ENCODE measurements around the gene ISLR. TPM values are rescaled to one million over a fixed set of nuclear protein-coding genes. Genes with fewer than 3 reads are reported as not detected.

The ISLR gene
- total and polyA plus RNA-seq, 9 of the 15 experiments (the other 6 are each of a cell fraction or from before 2014, with no cell fraction given): not detected

DNA sequence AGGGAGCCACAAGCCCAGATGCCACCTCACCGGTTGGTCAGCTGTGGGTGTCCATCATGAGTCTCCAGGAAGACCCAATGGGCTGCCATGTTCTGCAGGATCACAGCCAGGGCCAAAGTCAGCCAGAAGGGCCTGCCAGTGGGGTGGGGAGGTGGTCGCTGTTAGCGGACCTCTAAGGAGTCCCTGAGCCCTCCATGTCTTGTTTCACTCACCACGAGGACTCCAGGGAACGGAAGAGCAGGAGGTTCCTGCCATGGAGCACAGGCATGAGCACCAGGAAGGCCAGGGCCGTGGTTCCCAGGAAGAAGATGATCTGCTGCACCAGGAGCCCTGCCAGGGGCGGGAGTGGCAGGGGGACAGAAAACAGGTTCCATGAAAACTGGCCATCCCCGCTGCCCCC is 8.6 kb downstream of the ISLR start:
- no peak for ATAC-seq
- 0% methylated on average over 7 of the region's 8 CpGs for WGBS (ENCODE audit: insufficient coverage, low coverage, missing lambda C conversion rate)
- H2AFZ ChIP-seq (ENCODE audit: low read depth, low read length): no peak overlapping the region
- ChIA-PET CTCF (ENCODE audit: low intra/inter-chr PET ratio) (no interaction called here), POLR2A (no interaction called here)
- no peak overlapping the region for H3K27ac ChIP-seq (ENCODE audit: extremely low read depth, low read depth, low read length)
- peaks cover 2 to 38% of the 10 kb centered on the region in 2 experiments; a peak in 3 of 5 replicates for H3K27me3 ChIP-seq (ENCODE audit: control insufficient read depth in 2 of 2, insufficient read depth in 2 of 2, low read length in 2 of 2)
- intact Hi-C loops (cut with micrococcal nuclease) (no loop called here), in situ Hi-C loops (cut with MboI) (no loop called here)
- no peak for FAIRE-seq
- no peaks in the 10 kb centered on the region for H3K9me3 ChIP-seq (replicated peaks; ENCODE audit: control insufficient read depth, insufficient read depth, low read depth, low read length)
- H3K4me2 ChIP-seq (ENCODE audit: insufficient read depth, low read length): no peak overlapping the region
- H3K9ac ChIP-seq (ENCODE audit: insufficient read depth in 1 of 2, low read depth in 2 of 2, low read length in 2 of 2): no peak overlapping the region
- H3K9me1 ChIP-seq (ENCODE audit: control insufficient read depth, insufficient read depth, low read length): no peaks in the 10 kb centered on the region
- no peaks in the 10 kb centered on the region for H3K79me2 ChIP-seq (ENCODE audit: control insufficient read depth, insufficient read depth, low read length)
- no TSS peak for BruUV-seq (replicated peaks)
- H3K4me3 ChIP-seq: no peak overlapping the region
- peaks cover 0 to 8% of the 10 kb centered on the region in 2 experiments; a peak in 1 of 5 replicates for H3K4me1 ChIP-seq (replicated peaks in 1 of 2; ENCODE audit: control insufficient read depth in 2 of 2, insufficient read depth in 2 of 2, low read length in 2 of 2)
- TF ChIP-seq, protein P1, sequence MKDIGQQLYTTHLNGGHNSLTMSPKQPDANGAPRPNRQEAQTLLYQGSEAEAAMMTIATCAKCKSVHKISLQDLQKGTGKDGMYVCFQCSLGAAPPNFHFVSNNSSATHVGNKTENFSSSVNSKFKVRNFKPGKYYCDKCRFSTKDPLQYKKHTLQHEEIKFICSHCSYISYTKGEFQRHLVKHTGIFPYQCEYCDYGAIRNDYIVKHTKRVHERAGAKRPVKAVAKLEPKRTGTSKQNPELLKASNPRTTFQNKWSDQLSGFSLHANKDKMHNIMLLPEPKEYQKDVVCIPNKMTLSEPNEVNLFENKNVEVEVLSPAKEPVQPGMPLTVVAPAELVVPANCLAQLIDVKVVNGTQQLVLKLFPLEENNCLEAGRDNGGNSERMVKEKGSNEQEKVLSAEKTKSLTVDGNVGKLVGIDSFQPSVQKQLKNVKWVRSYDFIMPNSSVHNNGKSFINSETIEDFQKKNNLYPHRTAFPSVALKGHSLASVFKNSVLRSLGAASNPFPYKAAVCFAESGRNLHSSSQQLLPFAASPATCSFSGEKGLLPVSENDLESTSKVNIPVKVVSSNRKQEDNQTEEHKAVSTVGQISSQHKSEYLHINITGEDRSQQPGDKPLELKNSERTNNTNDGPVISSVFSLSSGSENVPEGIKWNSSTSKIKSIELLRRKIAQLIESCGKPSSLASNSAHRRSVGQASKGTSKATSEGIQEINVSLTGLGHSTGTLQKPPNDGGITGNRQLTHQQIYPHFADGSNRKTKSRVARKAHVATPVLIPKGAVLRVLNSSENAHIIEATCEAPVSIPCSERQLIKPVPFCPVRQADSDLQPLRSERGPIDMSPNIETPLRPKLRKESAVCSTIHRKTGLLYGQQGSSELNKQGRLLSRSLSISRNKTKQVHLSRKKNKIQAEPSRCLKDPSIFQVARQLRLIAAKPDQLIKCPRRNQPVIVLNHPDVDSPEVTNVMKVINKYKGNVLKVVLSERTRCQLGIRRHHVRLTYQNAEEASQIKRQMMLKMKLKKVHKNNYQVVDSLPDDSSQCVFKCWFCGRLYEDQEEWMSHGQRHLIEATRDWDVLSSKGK (CRISPR knock-in tag; IDR thresholded peaks at IDR 0.05): no peak
- TF ChIP-seq BRF1 (IDR thresholded peaks at IDR 0.05; ENCODE audit: borderline replicate concordance, extremely low read depth, insufficient read length): no peak
- no peak for TF ChIP-seq NFATC3 (IDR thresholded peaks at IDR 0.05)
- TF ChIP-seq, protein P2, sequence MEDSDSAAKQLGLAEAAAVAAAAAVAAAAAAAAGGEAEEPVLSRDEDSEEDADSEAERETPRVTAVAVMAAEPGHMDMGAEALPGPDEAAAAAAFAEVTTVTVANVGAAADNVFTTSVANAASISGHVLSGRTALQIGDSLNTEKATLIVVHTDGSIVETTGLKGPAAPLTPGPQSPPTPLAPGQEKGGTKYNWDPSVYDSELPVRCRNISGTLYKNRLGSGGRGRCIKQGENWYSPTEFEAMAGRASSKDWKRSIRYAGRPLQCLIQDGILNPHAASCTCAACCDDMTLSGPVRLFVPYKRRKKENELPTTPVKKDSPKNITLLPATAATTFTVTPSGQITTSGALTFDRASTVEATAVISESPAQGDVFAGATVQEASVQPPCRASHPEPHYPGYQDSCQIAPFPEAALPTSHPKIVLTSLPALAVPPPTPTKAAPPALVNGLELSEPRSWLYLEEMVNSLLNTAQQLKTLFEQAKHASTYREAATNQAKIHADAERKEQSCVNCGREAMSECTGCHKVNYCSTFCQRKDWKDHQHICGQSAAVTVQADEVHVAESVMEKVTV (CRISPR knock-in tag; IDR thresholded peaks at IDR 0.05): no peak
- no peak for TF ChIP-seq IFI16 (CRISPR knock-in tag; IDR thresholded peaks at IDR 0.05)
- TF ChIP-seq EZH2 (IDR thresholded peaks at IDR 0.05; ENCODE audit: borderline replicate concordance, low read depth, low read length): no peak
- peaks cover 10% of the 10 kb centered on the region; the same call in 1 of the 2 replicates for H4K20me1 ChIP-seq (replicated peaks; ENCODE audit: control insufficient read depth, insufficient read depth, low read length)
- DNase-seq (ENCODE audit: extremely low read depth in 1 of 4, low spot score in 3 of 4): no peak
- no peaks in the 10 kb centered on the region for H3K36me3 ChIP-seq (ENCODE audit: control insufficient read depth, insufficient read depth, low read length)
